HepG2 (cell line): ENCODE data around the gene PTH1R. TPM values are rescaled to one million over a fixed set of nuclear protein-coding genes. Genes with fewer than 3 reads are reported as not detected.

Experiments used
- AGO2 ChIP-seq: fragments of 200-400 bp; formaldehyde crosslinking; optimal IDR thresholded peaks from 2 replicates; pipeline ENCODE3; 2017; ENCODE audit warnings: mild to moderate bottlenecking, low read depth, low read length, moderate library complexity
- ATF7-NPFF ChIP-seq: sonication (generic); formaldehyde crosslinking; IDR thresholded peaks from 2 replicates; pipeline ENCODE4 v1.8.1; 2023; ENCODE audit warnings: mild to moderate bottlenecking, low read depth, missing genetic modification reagents, moderate library complexity
- CREB1 ChIP-seq, 2 experiments: fragments of 450-650 bp in 1 of 2; IDR thresholded peaks; 2 replicates each; pipeline ENCODE4 v1.6.1; 2016 to 2017; ENCODE audit warnings: control low read depth in 1 of 2, mild to moderate bottlenecking in 1 of 2, missing compliant biosample characterization in 1 of 2, missing genetic modification characterization in 1 of 2
- CREM ChIP-seq, 2 experiments: sonication (generic) in 1 of 2; formaldehyde crosslinking in 1 of 2; IDR thresholded peaks; 2 replicates each; pipeline versions ENCODE4 v1.4.0 to v1.6.1; 2016 to 2020; ENCODE audit warnings: antibody characterized with exemption in 1 of 2, mild to moderate bottlenecking in 1 of 2, missing genetic modification reagents in 1 of 2
- DR1 ChIP-seq: sonication (generic); formaldehyde crosslinking; IDR thresholded peaks from 2 replicates; pipeline ENCODE4 v1.8.0; 2021; ENCODE audit warnings: mild to moderate bottlenecking, missing genetic modification reagents, inconsistent platforms
- E2F1 ChIP-seq: sonication (generic); formaldehyde crosslinking; IDR thresholded peaks from 2 replicates; pipeline ENCODE4 v1.5.0; 2020; ENCODE audit warnings: missing genetic modification reagents
- FOSL2 ChIP-seq: sonication (generic); formaldehyde crosslinking; IDR thresholded peaks from 2 replicates; pipeline ENCODE4 v1.4.0; 2020; ENCODE audit warnings: missing genetic modification reagents
- MAFG ChIP-seq: sonication (generic); formaldehyde crosslinking; IDR thresholded peaks from 2 replicates; pipeline ENCODE4 v1.5.1; 2020; ENCODE audit warnings: mild to moderate bottlenecking, missing genetic modification reagents
- MNT ChIP-seq: fragments of 450-650 bp; IDR thresholded peaks from 2 replicates; pipeline ENCODE4 v1.6.1; 2016
- NCOA5 ChIP-seq: sonication (generic); formaldehyde crosslinking; IDR thresholded peaks from 2 replicates; pipeline ENCODE4 v1.4.0; 2020; ENCODE audit warnings: missing genetic modification reagents
- NRL ChIP-seq: sonication (generic); formaldehyde crosslinking; IDR thresholded peaks from 2 replicates; pipeline ENCODE4 v1.5.0; 2020; ENCODE audit warnings: missing genetic modification reagents, mild to moderate bottlenecking, moderate library complexity, borderline replicate concordance
- PHF5A ChIP-seq: IDR thresholded peaks from one replicate; pipeline ENCODE4 v1.6.1; 2018; ENCODE audit warnings: low read depth, missing genetic modification reagents; ENCODE audit not compliant: unreplicated experiment
- PRPF4 ChIP-seq: fragments of 200-400 bp; formaldehyde crosslinking; IDR thresholded peaks from 2 replicates; pipeline ENCODE4 v1.6.1; 2016; ENCODE audit warnings: low read length, low read depth; ENCODE audit not compliant: poor library complexity, severe bottlenecking
- SMC3 ChIP-seq: IDR thresholded peaks from 2 replicates; pipeline ENCODE4 v1.6.1; 2011; ENCODE audit warnings: low read length, improper control_type of control experiment
- SP5 ChIP-seq: IDR thresholded peaks from 2 replicates; pipeline ENCODE4 v1.6.1; 2016; ENCODE audit warnings: low read depth, borderline replicate concordance
- STAT5B ChIP-seq: sonication (generic); formaldehyde crosslinking; IDR thresholded peaks from 2 replicates; pipeline ENCODE4 v1.4.0; 2020; ENCODE audit warnings: missing genetic modification reagents
- TCF7L2 ChIP-seq: IDR thresholded peaks from 2 replicates; pipeline ENCODE4 v1.6.1; 2011; ENCODE audit warnings: mild to moderate bottlenecking, low read depth, low read length, moderate library complexity
- ZBTB1 ChIP-seq: sonication (generic); formaldehyde crosslinking; IDR thresholded peaks from 2 replicates; pipeline ENCODE4 v1.4.0; 2020; ENCODE audit warnings: missing genetic modification reagents, borderline replicate concordance
- ZBTB20 ChIP-seq: sonication (generic); formaldehyde crosslinking; IDR thresholded peaks from 2 replicates; pipeline ENCODE4 v1.8.1; 2023; ENCODE audit warnings: missing genetic modification reagents, low read depth, mild to moderate bottlenecking, borderline replicate concordance
- ZFP90 ChIP-seq: sonication (generic); formaldehyde crosslinking; IDR thresholded peaks from 2 replicates; pipeline ENCODE4 v1.8.0; 2022; ENCODE audit warnings: missing genetic modification reagents, mild to moderate bottlenecking, inconsistent platforms, borderline replicate concordance
- ZFY ChIP-seq: sonication (generic); formaldehyde crosslinking; IDR thresholded peaks from 2 replicates; pipeline ENCODE4 v1.4.0; 2020; ENCODE audit warnings: missing genetic modification reagents
- ZKSCAN5 ChIP-seq: sonication (generic); formaldehyde crosslinking; IDR thresholded peaks from 2 replicates; pipeline ENCODE4 v1.5.1; 2020; ENCODE audit warnings: mild to moderate bottlenecking, missing genetic modification reagents
- ZNF10 ChIP-seq: sonication (generic); formaldehyde crosslinking; IDR thresholded peaks from 2 replicates; pipeline ENCODE4 v1.4.0; 2020; ENCODE audit warnings: mild to moderate bottlenecking, low read depth, missing genetic modification reagents, borderline replicate concordance
- ZNF3 ChIP-seq: IDR thresholded peaks from 2 replicates; pipeline ENCODE4 v1.7.0; 2017; ENCODE audit warnings: inconsistent platforms
- ZNF343 ChIP-seq: sonication (generic); formaldehyde crosslinking; IDR thresholded peaks from 2 replicates; pipeline ENCODE4 v1.4.0; 2020; ENCODE audit warnings: mild to moderate bottlenecking, missing genetic modification reagents
- ZNF441 ChIP-seq: sonication (generic); formaldehyde crosslinking; IDR thresholded peaks from 2 replicates; pipeline ENCODE4 v1.7.0; 2021; ENCODE audit warnings: missing genetic modification reagents, borderline replicate concordance
- ZNF468 ChIP-seq: sonication (generic); formaldehyde crosslinking; IDR thresholded peaks from 2 replicates; pipeline ENCODE4 v1.8.0; 2022; ENCODE audit warnings: mild to moderate bottlenecking, moderate library complexity, missing genetic modification reagents
- ZNF674 ChIP-seq: sonication (generic); formaldehyde crosslinking; IDR thresholded peaks from 2 replicates; pipeline ENCODE4 v1.5.0; 2020; ENCODE audit warnings: low read depth, mild to moderate bottlenecking, missing genetic modification reagents
- ZNF761 ChIP-seq: sonication (generic); formaldehyde crosslinking; conservative IDR thresholded peaks from 2 replicates; pipeline ENCODE4 v1.4.0; 2020; ENCODE audit warnings: mild to moderate bottlenecking, missing genetic modification reagents
- ZNF775 ChIP-seq: sonication (generic); formaldehyde crosslinking; IDR thresholded peaks from 2 replicates; pipeline ENCODE4 v1.4.0; 2020; ENCODE audit warnings: missing genetic modification reagents, mild to moderate bottlenecking, moderate library complexity, borderline replicate concordance
- ZSCAN9 ChIP-seq: IDR thresholded peaks from 2 replicates; pipeline ENCODE4 v1.6.1; 2016; ENCODE audit warnings: borderline replicate concordance
- polyA plus RNA-seq, 8 experiments: library from polyadenylated mRNA; depleted of rRNA in 3 of 8; stranded (reverse) in 7 of 8; unstranded in 1 of 8; fragments of >200 nt; fragmentation: Illumina TruSeq in 4 of 8; extraction: Trizol in 4 of 8; gene quantifications; 2 replicates each; pipeline versions ENCODE4 v1.2.1 to v1.2.3, GENCODE V29; 2011 to 2016; ENCODE audit warnings: low read depth in 4 of 8, missing spikeins in 1 of 8, mixed read lengths in 1 of 8; ENCODE audit not compliant: insufficient read depth in 1 of 8
- total RNA-seq, 5 experiments: library from RNA; depleted of rRNA; stranded (reverse); fragments of >200 nt; fragmentation: Illumina TruSeq; extraction: Trizol; gene quantifications; 2 replicates each; pipeline ENCODE4 v1.2.3, GENCODE V29; 2016; ENCODE audit warnings: low read depth in 1 of 5

PTH1R gene
- total and polyA plus RNA-seq, 2 of the 13 experiments (the other 11 are each of a cell fraction or from before 2014, with no cell fraction given) = not detected

- TF ChIP-seq MNT = no peak
- TF ChIP-seq NCOA5 (CRISPR knock-in tag) = no peak
- TF ChIP-seq ZNF468 (CRISPR knock-in tag) = no peak
- TF ChIP-seq SMC3 = peak; percentile 67
- peak; percentile 31; the same call in 1 of the 2 replicates for TF ChIP-seq FOSL2 (CRISPR knock-in tag)
- no peak for TF ChIP-seq ZNF761 (CRISPR knock-in tag)
- no peak for TF ChIP-seq ZNF775
- TF ChIP-seq AGO2 = peak; percentile 56
- TF ChIP-seq ZBTB1 (CRISPR knock-in tag) = no peak
- TF ChIP-seq ZNF3 = no peak
- no peak for TF ChIP-seq ZBTB20 (CRISPR knock-in tag)
- TF ChIP-seq TCF7L2 = no peak
- no peak for TF ChIP-seq ZNF674 (CRISPR knock-in tag)
- 0 out of 2 replicates have a peak, but pooled peaks have one; percentile 12 for TF ChIP-seq CREB1 (IDR thresholded peaks at IDR 0.05)
- TF ChIP-seq CREB1 (CRISPR knock-in tag; IDR thresholded peaks at IDR 0.05) = no peak
- TF ChIP-seq ATF7-NPFF = no peak
- TF ChIP-seq PHF5A = no peak
- no peak for TF ChIP-seq ZNF343 (CRISPR knock-in tag)
- TF ChIP-seq MAFG (CRISPR knock-in tag) = no peak
- no peak for TF ChIP-seq NRL (CRISPR knock-in tag)
- no peak for TF ChIP-seq E2F1
- TF ChIP-seq DR1 = no peak
- TF ChIP-seq ZKSCAN5 = no peak
- TF ChIP-seq PRPF4 = no peak
- TF ChIP-seq ZFY (CRISPR knock-in tag) = 0 out of 2 replicates have a peak, but pooled peaks have one; percentile 43
- TF ChIP-seq ZNF441 (CRISPR knock-in tag) = no peak
- TF ChIP-seq ZFP90 = no peak
- TF ChIP-seq SP5 (CRISPR knock-in tag) = no peak
- TF ChIP-seq ZSCAN9 (CRISPR knock-in tag) = no peak
- TF ChIP-seq ZNF10 (CRISPR knock-in tag) = no peak
- TF ChIP-seq CREM (IDR thresholded peaks at IDR 0.05) = no peak
- TF ChIP-seq CREM (CRISPR knock-in tag; IDR thresholded peaks at IDR 0.05) = no peak
- TF ChIP-seq STAT5B (CRISPR knock-in tag) = no peak
These were observed 32.1 kb downstream of the PTH1R start (continued) for GRCh38 chr3:46909535-46910161.
